Inflammatory macrophage treated with lipopolysaccharide for 1 hour (primary cell): Measurements from ENCODE around the gene DNAAF5.
"Not testable (repeated sequence)": the region's sequence is repeated elsewhere in the genome, so short reads cannot be mapped to it uniquely, and the experiment has no call there.

Experiments
- DNase-seq, 2 donors: peaks; one replicate each; pipeline ENCODE4 v3.0.0-alpha.2; 2020 to 2022

Gene DNAAF5

DNA sequence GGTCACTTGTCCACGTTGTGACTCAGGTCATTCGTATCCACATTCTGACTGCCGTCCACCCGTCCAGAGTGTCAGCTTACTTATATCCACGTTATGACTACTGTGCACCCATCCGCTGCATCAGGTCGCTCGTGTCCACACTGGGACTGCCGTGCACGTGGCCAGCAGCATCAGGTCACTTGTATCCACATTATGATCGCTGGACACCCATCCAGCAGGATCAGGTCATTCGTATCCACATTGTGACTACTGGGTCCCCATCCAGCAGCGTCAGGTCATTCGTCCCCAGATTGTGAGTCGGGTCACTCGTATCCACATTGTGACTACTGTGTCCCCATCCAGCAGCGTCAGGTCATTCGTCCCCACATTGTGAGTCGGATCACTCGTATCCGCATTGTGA lies 58.5 kb downstream of the DNAAF5 start:
- DNase-seq = no peak

DNA sequence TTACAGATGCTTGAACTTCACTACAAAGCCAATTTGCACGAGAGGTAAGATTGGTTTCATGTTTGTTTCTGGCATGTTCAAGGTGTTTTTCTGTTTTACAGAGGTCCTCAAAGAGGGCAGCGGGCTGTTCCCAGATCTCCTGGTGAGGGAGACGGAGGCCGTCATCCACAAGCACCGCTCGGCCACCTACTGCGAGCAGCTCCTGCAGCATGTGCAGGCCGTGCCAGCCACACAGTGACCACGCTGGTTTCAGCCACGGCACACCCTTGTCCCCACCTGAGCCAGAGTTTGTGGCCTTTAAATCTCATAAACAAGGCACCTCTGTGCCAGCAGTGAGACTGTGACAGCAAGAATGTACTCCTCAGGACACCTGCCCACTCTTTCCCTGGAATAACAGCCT lies 58.9 kb downstream of the DNAAF5 start:
- no peak for DNase-seq

- DNase-seq = peak; percentile 16 to 81
Measured at GRCh38 chr7:786472-787255, 60.2 kb downstream of the DNAAF5 start.

DNA sequence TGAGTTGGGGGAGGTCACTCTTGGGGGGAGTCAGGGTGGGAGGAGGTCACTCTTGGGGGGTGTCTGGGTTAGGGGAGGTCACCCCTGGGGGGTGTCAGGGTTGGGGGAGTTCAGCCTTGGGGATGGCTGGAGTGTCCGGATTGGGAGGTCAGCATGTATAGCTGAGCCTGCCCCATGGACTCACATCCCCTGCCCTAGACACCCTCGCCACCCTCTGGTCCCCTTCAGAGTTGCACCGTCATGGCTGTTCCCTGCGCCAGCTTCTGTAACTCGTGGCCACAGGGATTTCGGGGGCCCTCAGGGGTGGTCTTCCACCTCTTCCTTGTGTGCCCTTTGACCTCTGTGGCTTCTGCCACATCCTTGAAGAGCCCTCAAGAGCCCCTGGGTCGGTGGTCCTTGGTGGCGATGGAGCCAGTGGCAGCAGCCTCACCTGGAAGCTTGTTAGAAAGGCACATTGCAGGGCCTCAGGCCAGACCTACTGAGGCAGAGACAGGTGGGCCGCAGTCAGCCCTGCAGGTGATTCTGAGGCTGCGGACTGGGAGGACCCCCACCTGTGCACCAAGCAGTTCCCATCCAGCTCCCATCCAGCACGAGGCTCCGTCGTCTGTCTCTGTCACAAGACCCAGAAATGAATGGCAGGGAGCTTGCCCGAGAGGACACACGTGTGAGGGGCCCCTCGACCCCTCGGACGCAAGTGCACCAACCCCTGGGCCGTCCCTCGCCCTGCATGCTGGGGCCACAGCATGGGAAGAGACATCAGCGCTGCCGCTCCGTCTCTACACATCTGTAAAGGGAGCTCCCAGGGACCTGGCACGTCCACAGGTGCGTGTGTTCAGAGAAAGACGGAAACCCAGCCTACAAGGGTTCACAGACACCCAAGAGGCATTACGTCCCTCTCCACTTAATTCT lies 61.1 kb downstream of the DNAAF5 start:
- DNase-seq = no peak

DNA sequence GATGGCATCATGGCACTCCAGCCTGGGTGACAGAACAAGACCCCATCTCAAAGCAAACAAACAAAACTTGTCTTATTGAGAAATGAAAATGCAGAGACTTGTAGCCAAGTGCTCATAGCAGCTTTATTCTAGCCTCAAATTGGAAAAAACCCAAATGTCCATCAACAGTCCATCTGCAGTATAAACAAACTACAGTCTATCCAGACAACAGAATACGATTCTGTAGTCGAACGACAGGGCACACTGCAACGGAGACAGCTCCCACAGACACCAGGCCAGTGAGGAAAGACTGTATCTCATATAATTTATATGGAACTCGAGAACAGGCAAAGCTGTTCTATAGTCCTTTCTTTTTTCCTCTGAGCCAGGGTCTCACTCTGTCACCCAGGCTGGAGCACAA lies 65.0 kb downstream of the DNAAF5 start:
- no peak for DNase-seq

DNA sequence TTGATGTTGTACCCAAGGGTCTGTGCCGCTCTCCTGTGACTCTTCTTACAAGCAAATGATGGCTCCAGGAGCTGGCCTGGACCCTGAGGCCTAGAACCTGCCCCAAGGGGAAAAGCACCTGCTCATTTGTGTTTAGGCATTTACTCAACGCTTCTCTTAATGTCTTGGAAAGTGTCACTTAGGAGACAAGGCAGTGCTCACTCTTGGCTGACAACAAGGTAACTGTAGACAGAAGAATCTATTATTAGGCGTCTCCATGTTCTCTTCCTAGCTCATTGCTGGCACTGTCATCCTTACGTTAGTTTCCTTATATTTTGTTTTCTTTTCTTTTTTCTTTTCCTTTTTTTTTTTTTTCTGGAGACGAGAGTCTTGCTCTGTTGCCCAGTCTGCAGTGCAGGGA lies 67.7 kb downstream of the DNAAF5 start:
- DNase-seq = no peak

DNA sequence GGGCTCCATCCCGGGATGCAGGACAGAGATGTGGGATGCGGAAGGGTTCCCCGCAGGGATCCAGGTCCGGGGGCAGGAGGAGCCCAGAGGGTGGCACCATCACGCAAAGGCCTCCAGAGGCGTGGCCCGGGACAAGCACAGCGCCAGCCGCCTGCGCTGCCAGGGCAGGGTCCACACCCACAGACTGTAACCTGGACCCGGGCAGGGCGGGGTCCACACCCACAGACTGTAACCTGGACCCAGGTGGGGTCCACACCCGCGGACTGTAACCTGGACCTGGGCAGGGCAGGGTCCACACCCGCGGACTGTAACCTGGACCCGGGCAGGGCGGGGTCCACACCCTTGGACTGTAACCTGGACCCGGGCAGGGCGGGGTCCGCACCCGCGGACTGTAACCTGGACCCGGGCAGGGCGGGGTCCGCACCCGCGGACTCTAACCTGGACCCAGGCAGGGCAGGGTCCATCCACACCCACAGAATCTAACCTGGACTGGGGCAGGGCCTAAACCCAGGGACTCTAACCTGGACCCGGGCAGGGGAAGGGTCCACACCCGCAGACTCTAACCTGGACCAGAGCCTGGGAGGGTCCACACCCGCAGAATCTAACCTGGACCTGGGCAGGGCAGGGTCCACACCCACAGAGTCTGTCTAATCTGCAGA lies 68.3 kb downstream of the DNAAF5 start:
- DNase-seq = no peak

- not testable (repeated sequence) for DNase-seq
Measured at GRCh38 chr7:796434-797169, 70.1 kb downstream of the DNAAF5 start.

- no peak for DNase-seq
Measured at GRCh38 chr7:798921-799470, 72.5 kb downstream of the DNAAF5 start.

GRCh38 chr7:800692-801091 lies 74.2 kb downstream of the DNAAF5 start:
- DNase-seq = no peak

DNA sequence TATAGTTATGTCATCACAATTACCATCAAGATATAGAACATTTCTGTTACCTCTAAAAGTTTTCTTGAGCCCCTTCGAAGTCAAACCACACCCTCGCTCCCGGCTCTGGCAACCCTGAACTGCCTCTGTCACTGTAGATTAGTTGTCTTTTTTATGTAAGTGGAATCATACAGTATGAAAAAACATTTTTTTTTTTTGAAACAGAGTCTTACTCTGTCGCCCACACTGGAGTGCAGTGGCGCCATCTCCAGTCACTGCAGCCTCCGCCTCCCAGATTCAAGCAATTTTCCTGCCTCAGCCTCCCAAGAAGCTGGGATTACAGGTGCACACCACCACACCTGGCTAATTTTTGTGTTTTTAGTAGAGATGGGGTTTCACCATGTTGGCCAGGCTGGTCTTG lies 74.9 kb downstream of the DNAAF5 start:
- not testable (repeated sequence) for DNase-seq

DNA sequence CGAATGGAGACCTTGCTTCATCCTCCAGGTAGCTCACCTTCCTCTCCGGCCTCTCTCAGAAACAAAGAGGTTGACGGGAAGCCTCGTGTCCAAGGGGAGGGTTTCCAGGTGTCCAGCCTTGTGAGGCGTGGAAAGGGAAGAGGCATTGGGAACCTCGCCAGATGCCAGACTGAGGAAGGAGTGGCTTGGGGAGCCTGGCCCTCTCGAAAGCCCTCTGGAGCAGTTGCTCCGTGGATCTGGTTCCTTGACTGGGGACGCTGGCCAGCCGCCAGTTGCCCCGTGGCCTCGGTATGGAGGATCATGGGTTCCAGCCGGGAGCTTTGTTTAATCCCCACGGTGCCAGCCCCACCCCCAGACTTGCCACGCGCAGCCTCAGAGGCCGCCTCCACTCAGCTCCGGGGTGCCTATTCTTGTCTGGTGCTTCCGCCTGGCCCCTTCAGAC lies 75.5 kb downstream of the DNAAF5 start:
- DNase-seq = no peak

DNA sequence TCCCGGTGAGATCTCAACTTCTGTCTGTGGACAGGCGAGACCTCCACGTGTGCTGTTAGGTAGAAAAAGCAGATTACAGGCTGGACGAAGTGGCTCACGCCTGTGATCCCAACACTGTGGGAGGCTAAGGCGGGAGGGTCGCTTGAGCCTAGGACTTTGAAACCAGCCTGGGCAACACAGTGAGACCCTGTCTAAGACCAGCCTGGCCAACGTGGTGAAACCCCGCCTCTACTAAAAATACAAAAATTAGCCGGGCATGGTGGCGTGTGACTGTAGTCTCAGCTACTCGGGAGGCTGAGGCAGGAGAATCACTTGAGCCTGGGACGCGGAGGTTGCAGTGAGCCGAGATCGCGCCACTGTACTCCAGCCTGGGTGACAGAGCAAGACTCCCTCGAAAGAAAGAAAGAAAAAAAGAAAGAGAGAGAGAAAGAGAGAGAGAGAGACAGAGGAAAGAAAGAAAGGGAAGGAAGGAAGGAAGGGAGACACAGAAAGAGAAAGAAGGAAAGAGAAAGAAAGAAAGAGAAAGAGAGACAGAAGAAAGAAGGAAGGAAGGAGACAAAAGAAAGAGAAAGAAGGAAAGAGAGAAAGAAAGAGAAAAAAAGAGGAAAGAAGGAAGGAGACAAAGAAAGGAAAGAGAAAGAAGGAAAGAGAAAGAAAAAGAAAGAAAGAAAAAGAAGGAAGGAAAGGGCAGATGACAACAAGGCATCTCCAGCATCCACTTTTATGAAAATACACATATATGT lies 76.2 kb downstream of the DNAAF5 start:
- DNase-seq = no peak

- no peak for DNase-seq
Measured at GRCh38 chr7:803243-803635, 76.7 kb downstream of the DNAAF5 start.

GRCh38 chr7:803796-804195 lies 77.3 kb downstream of the DNAAF5 start:
- not testable (repeated sequence) for DNase-seq

DNA sequence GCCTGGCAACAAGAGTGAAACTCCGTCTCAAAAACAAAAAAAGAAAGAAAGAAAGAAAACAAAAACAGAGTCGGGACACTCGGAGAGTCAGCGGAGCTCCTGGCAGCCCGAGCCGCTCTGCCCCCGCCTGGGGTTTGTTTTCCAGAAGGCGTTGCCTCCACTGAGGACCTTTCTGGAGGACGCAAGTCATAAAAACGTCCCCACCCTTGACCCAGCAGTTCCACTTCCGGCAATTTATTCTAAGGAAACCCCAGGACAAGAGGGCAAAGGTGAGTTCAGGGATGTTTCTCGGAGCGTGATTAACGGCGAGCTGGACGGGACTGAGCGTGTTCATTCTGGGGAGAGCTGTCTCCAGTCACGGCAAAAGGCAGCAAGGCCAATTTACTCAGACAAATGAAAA lies 78.8 kb downstream of the DNAAF5 start:
- no peak for DNase-seq

DNA sequence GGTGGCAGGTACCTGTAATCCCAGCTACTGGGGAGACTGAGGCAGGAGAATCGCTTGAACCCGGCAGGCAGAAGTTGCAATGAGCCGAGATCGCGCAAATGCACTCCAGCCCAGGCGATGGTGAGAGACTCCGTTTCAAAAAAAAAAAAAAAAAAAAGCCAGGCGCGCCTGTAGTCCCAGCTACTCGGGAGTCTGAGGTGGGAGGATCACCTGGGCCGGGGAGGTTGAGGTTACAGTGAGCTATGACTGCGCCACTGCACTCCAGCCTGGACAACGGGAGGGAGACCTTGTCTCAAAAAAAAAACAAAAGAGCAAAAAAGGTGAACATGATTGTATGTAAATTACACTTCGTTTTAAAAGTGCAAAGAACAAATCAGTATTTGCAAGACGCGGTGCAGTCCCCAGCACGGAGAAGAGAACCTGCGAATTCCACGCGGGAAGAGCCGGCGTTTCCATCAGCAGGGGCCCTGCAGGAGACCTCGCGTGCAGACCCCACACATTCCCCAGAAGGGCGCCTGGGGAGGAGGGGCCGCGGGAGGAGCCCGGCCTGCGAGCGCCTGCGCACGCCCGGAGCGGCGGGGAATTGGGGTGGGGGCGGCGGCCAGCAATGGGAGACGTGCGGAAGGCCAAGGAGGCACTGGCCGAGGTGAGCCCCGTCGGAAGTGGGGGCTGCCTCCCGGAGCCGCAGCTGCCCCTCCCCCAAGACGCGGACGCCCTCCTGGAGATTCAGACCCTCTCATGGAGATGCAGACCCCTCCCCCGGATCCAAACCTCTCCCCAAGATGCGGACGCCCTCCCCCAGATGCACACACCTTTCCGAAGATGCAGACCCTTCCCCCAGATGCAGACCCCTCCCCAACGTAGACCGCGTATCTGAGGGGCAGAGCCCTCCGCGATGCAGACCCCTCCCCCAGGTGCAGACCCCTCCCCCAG lies 89.1 kb downstream of the DNAAF5 start:
- no peak for DNase-seq

DNA sequence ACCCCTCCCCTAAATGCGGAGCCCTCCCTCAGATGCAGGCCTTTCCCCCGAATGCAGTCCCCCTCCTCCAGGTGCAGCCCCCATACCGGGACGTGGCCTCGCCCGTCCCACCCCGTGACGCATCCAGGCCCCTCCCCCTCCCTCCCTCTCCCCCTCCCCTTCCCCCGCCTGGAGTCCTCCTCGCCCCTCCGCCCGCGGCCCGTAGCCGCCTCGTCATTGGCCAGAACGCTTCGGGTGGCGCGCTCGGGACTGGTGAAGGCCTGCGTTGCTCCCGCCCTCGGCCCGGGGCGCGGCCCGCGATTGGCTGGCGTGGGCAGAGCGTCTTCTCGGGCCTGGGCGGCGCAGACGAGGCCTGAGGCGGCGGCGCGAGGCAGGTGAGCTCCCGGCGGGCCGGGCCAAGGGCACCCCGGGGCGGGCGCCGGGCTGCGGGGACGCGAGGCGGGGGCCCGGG lies 89.8 kb downstream of the DNAAF5 start:
- DNase-seq = peak; percentile 91 to 95

- no peak for DNase-seq
Measured at GRCh38 chr7:816751-817671, 90.5 kb downstream of the DNAAF5 start.
